ENCODE measurements around the gene BUB1B.
"Not testable (repeated sequence)": the region's sequence is repeated elsewhere in the genome, so short reads cannot be mapped to it uniquely, and the experiment has no call there.

Gene BUB1B

GRCh38 chr15:40121911-40122638 is 38.8 kb upstream of the BUB1B start:
- DNase-seq (ENCODE audit: low read depth in 2 of 2): no peak
- TF ChIP-seq CTCF (IDR thresholded peaks at IDR 0.05; ENCODE audit: low read depth, low read length): no peak

GRCh38 chr15:40122989-40123388 is 37.9 kb upstream of the BUB1B start:
- DNase-seq (ENCODE audit: low read depth in 2 of 2); H3K4me3 ChIP-seq (replicated peaks in 1 of 2; ENCODE audit: low read depth in 2 of 2, low read length in 2 of 2): not testable (repeated sequence)

More at GRCh38 chr15:40121911-40122638, 38.8 kb upstream of the BUB1B start:
- H3K4me3 ChIP-seq (replicated peaks in 1 of 2; ENCODE audit: low read depth in 2 of 2, low read length in 2 of 2): no peak overlapping the region

GRCh38 chr15:40123863-40124262 is 37.0 kb upstream of the BUB1B start:
- not testable (repeated sequence) for DNase-seq (ENCODE audit: low read depth in 2 of 2); H3K4me3 ChIP-seq (replicated peaks in 1 of 2; ENCODE audit: low read depth in 2 of 2, low read length in 2 of 2)

GRCh38 chr15:40124333-40124732 is 36.5 kb upstream of the BUB1B start:
- DNase-seq (ENCODE audit: low read depth in 2 of 2): not testable (repeated sequence)

GRCh38 chr15:40124807-40125285 is 36.0 kb upstream of the BUB1B start:
- H3K4me3 ChIP-seq (replicated peaks in 1 of 2; ENCODE audit: low read depth in 2 of 2, low read length in 2 of 2); DNase-seq (ENCODE audit: low read depth in 2 of 2): not testable (repeated sequence)

More at GRCh38 chr15:40124333-40124732, 36.5 kb upstream of the BUB1B start:
- H3K4me3 ChIP-seq (replicated peaks in 1 of 2; ENCODE audit: low read depth in 2 of 2, low read length in 2 of 2): not testable (repeated sequence)

- DNase-seq (ENCODE audit: low read depth in 2 of 2): no peak
- no peak overlapping the region for H3K4me3 ChIP-seq (replicated peaks in 1 of 2; ENCODE audit: low read depth in 2 of 2, low read length in 2 of 2)
- TF ChIP-seq CTCF (IDR thresholded peaks at IDR 0.05; ENCODE audit: low read depth, low read length): no peak
These were observed 34.9 kb upstream of the BUB1B start for GRCh38 chr15:40125950-40126349.

GRCh38 chr15:40128766-40129660 is 31.9 kb upstream of the BUB1B start:
- no peak overlapping the region for H3K4me3 ChIP-seq (replicated peaks in 1 of 2; ENCODE audit: low read depth in 2 of 2, low read length in 2 of 2)
- DNase-seq (ENCODE audit: low read depth in 2 of 2): no peak
- no peak for TF ChIP-seq CTCF (IDR thresholded peaks at IDR 0.05; ENCODE audit: low read depth, low read length)

GRCh38 chr15:40130118-40130517 is 30.8 kb upstream of the BUB1B start:
- no peak for DNase-seq (ENCODE audit: low read depth in 2 of 2)
- TF ChIP-seq CTCF (IDR thresholded peaks at IDR 0.05; ENCODE audit: low read depth, low read length): no peak
- no peak overlapping the region for H3K4me3 ChIP-seq (replicated peaks in 1 of 2; ENCODE audit: low read depth in 2 of 2, low read length in 2 of 2)
